Measurements from ENCODE around the gene BANF2. TPM values are rescaled to one million over a fixed set of nuclear protein-coding genes. Genes with fewer than 3 reads are reported as not detected.

Gene BANF2
- total and polyA plus RNA-seq, 2 of the 13 experiments (the other 11 are each of a cell fraction or from before 2014, with no cell fraction given), result 0.35 TPM; not detected in 1

GRCh38 chr20:17682103-17682888, 17.5 kb upstream of the BANF2 start, which contains the start of gene RRBP1 (continued):
- TF ChIP-seq IRF9 (CRISPR knock-in tag; IDR thresholded peaks at IDR 0.05; ENCODE audit: borderline replicate concordance), result peak; percentile 80
- peak; percentile 93 for TF ChIP-seq TMF1 (CRISPR knock-in tag; IDR thresholded peaks at IDR 0.05; ENCODE audit: low read depth)
- no peak for TF ChIP-seq ZNF432 (CRISPR knock-in tag; IDR thresholded peaks at IDR 0.05; ENCODE audit: borderline replicate concordance)
- peak; percentile 65 for TF ChIP-seq ATF6 (CRISPR knock-in tag; conservative IDR thresholded peaks at IDR 0.05)
- no peak for TF ChIP-seq ZNF704 (CRISPR knock-in tag; IDR thresholded peaks at IDR 0.05; ENCODE audit: borderline replicate concordance)
- TF ChIP-seq ZNF121 (CRISPR knock-in tag; IDR thresholded peaks at IDR 0.05), result no peak; the same call in none of the 2 replicates
- TF ChIP-seq ZNF407 (CRISPR knock-in tag; IDR thresholded peaks at IDR 0.05; ENCODE audit: not compliant biosample characterization), result peak; percentile 89
- peak; percentile 88 for TF ChIP-seq MXD3 (CRISPR knock-in tag; IDR thresholded peaks at IDR 0.05)
- TF ChIP-seq GATAD1 (CRISPR knock-in tag; IDR thresholded peaks at IDR 0.05), result peak; percentile 64; the same call in 1 of the 2 replicates
- peak; percentile 96; the same call in 1 of the 2 replicates for TF ChIP-seq TOPORS (CRISPR knock-in tag; IDR thresholded peaks at IDR 0.05)

Measured in HepG2 (cell line).